Fibroblast of the conjunctiva (primary cell): Measurements from ENCODE around the gene KRTAP5-2.
A peak's percentile ranks its signal among the peaks of the same experiment; 100 is the strongest.
"Not testable (repeated sequence)": the region's sequence is repeated elsewhere in the genome, so short reads cannot be mapped to it uniquely, and the experiment has no call there.

Experiments used
- DNase-seq: peaks from one replicate; pipeline ENCODE4 v3.0.0-alpha.2; 2010; ENCODE audit warnings: low read depth

Gene KRTAP5-2

GRCh38 chr11:1589996-1590395 lies 8.1 kb downstream of the KRTAP5-2 start:
- DNase-seq, result no peak

DNA sequence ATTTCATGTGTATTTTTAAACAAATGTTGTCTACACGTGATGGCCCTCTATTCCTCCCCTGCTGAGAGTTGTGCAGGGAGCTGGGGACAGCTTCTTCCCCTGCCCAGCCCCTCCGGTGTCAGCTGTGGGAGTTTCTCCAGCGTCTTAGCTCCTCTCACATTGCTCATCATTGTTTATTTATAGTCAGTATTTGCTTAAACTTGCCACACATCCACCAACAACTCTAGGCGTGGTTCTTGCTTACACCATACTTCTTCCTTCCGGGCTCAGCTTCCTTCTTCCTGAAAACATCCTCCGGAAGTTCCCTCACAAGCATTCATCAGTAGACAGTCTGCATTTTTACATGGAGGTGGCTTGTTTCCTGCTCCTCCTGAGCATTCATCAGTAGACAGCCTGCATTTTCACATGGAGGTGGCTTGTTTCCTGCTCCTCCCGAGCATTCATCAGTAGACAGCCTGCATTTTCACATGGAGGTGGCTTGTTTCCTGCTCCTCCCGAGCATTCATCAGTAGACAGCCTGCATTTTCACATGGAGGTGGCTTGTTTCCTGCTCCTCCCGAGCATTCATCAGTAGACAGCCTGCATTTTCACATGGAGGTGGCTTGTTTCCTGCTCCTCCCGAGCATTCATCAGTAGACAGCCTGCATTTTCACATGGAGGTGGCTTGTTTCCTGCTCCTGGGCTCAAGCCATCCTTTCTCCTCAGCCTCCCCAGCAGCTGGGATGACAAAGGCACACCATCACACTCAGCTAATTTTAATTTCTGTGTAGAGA lies 8.7 kb downstream of the KRTAP5-2 start:
- not testable (repeated sequence) for DNase-seq

DNA sequence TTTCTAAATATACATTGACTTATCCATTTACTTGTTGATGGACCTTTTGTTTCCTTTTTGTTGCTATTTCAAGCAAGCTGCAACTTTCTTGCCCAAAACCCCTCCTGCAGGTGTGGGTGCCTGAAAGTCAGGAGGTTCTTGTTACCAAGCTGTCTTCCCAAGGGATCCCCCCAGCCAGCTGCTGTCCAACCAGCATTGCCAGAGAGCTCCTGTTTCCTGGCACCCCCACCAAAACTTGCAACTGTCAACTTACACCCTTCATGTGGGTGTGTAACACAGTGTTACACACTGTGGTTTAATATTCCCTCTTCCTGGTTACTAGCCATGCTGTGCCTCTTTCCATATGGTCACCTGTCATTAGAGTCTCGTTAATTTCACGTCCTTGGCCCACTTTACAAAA lies 11.4 kb downstream of the KRTAP5-2 start:
- no peak for DNase-seq

GRCh38 chr11:1584661-1585370 lies 13.3 kb downstream of the KRTAP5-2 start, which contains the start of gene KRTAP5-1:
Gene KRTAP5-1 (minus strand): TSS chr11:1585283. CDS start chr11:1585249, 34 bp downstream.
- not testable (repeated sequence) for DNase-seq

DNA sequence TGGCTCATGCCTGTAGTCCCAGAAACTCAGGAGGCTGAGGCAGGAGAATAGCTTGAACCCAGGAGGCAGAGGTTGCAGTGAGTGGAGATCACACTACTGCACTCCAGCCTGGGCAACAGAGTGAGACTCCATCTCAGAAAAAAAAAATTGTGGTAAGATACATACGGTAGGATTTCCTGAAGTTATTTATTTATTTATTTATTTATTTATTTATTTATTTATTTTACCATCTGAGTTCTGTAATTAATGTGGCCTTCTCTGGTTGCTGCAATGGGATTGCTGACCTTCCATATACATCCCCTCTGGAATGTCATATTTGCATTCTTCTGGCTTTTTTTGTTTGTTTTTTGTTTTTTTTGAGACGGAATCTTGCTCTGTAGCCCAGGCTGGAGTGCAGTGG lies 15.2 kb downstream of the KRTAP5-2 start:
- DNase-seq, result not testable (repeated sequence)

DNA sequence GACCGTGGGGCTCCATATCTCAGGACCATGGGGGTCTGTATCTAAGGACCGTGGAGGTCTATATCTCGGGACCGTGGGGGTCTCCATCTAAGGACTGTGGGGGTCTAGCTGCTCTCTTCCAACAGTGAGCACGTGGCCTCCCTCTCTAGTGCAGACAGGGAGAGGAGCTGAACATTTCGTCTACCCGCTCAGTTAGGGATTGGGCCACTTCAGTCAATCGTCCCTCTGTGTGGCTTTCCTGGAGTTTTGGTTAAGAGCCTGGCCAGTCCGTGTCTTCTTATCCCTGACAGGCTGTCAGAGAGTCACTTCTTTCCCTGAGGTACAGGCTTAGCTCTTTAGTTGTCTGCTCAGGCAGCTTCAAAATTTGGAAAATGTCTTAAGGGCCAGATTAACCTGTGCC lies 16.1 kb downstream of the KRTAP5-2 start:
- no peak for DNase-seq

- no peak for DNase-seq
Observed at GRCh38 chr11:1576825-1577224, 21.3 kb downstream of the KRTAP5-2 start.

DNA sequence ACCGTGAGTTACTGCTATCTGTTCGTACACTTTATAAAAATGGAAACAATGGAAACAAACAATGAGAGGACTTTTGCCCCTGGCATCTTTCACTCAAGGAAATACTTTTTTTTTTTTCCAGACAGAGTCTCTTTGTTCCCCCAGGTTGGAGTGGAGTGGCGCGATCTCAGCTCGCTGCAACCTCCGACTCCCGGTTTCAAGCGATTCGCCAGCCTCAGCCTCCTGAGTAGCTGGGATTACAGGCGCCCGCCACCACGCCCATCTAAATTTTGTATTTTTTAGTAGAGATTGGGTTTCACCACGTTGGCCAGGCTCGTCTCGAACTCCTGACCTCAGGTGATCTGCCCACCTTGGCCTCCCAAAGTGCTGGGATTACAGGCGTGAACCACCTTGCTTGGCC lies 22.3 kb downstream of the KRTAP5-2 start:
- DNase-seq, result not testable (repeated sequence)

- no peak for DNase-seq
Observed at GRCh38 chr11:1574933-1575242, 23.2 kb downstream of the KRTAP5-2 start.

DNA sequence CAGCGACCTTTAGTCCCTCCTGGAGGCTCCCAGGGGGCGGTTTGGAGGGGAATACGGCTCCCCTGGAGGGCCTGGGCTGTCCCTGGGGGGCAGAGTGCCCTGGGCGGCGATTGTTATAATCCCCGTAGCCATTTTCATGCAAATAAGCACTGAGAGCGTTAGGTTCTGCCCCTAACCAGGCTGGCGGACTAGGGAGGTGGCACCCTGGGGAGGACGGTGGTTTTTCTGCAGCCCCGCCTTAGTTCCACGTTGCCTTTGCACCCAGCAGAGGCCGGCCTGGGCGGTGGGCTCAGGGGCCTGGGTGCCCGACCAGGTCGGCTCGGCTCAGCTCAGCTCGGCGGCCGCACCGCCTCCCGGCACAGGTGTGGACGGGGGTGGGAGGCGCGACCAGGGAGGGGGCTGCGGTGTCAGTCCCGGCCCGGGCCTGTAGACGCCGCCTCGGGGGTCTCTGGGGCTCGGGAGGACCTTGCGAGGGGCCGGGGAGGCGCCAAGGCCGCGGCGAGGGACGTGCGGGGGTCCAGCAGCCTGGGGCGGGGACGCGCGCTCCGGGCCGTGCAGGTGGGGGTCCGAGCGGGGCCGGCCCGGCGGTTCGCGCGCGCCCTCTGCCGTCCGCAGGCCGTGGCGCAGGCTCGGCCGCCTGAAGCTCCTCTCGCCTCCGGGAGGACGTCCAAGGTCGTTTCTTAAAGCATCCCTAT lies 23.7 kb downstream of the KRTAP5-2 start:
- DNase-seq, result no peak

DNA sequence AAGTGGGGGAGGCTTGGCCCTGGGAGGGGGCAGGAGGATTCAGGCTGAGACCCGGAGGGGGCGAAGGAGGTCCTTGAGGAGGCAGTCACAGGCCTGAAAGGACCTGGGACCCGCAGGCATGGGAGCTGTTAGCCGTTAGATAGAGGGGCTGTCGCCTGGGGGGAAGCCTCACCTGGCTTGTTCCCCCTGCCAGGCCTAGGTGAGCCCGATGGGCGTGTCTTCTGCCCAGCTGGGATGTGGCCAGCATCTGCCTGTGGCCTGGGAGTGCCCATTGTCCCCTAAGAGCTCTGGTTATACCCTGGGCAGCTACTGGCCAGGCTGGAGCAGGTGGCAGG lies 24.2 kb downstream of the KRTAP5-2 start:
- DNase-seq, result no peak

DNA sequence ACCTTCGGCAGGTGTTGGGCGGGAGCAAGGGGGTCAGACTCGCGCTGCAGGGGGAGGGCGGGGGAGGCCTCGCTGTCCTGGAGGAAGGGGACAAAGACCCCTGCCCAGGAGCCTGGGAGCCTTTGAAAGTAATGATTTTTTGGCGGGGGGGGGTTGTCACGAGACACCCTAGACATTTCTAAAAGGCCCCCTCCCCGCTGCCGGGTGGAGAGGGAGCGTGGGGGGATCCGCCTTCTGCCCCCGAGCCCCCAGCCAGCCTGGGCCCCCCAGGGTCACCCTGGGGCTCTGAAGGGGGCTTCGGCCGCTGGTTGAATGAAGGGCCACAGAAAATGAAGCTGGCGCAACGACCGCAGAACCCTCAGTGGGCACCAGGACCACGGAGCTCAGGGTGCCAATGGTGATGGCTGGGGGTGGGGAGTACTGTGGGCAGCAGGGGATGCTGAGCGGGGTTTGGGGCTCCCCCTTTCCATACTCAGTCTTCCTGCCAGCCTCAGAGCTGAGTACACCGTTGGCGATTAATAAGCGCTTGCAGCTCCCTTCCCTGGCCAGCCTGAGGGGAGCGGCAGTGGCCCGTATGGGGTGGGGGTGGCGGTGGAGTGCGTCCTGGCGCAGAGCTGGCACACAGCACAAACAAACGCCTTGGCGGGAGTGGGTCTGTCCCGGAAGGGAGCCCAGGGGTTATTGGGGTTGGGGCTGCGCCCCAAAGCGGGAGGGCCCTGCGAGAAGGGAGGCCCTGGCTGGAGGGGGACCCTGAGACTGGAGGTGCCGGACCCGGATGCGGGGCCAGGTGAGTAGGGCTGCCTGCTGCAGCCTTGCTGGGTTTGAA lies 24.8 kb downstream of the KRTAP5-2 start:
- DNase-seq, result no peak

- DNase-seq, result peak; percentile 40
Observed at GRCh38 chr11:1572197-1573076, 25.7 kb downstream of the KRTAP5-2 start, which contains the start of gene DUSP8. Gene DUSP8 (minus strand): TSS chr11:1572271. CDS start chr11:1565826, 6,445 bp downstream.

DNA sequence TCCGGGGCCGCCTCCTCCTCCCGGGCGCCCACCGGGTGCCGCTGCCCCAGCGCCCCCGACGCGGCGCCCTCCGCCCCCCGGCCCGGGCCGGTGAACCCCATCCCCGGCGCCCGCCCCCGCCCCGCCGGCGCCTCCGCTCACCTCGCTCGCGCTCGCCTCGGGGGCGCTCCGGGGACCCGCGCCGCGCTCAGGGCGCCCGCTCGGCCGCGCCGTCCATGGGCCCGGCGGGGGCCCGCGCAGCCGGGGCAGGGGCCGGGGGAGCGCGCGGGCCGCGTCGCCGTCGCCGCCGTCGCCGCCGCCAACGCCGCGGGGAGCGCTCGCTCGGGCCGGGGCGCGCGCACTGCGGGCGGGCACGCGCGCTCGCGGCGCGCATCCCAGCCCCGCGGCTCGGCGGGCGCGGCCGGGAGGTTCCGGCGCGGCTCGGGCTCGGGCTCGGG lies 26.3 kb downstream of the KRTAP5-2 start:
- no peak for DNase-seq

DNA sequence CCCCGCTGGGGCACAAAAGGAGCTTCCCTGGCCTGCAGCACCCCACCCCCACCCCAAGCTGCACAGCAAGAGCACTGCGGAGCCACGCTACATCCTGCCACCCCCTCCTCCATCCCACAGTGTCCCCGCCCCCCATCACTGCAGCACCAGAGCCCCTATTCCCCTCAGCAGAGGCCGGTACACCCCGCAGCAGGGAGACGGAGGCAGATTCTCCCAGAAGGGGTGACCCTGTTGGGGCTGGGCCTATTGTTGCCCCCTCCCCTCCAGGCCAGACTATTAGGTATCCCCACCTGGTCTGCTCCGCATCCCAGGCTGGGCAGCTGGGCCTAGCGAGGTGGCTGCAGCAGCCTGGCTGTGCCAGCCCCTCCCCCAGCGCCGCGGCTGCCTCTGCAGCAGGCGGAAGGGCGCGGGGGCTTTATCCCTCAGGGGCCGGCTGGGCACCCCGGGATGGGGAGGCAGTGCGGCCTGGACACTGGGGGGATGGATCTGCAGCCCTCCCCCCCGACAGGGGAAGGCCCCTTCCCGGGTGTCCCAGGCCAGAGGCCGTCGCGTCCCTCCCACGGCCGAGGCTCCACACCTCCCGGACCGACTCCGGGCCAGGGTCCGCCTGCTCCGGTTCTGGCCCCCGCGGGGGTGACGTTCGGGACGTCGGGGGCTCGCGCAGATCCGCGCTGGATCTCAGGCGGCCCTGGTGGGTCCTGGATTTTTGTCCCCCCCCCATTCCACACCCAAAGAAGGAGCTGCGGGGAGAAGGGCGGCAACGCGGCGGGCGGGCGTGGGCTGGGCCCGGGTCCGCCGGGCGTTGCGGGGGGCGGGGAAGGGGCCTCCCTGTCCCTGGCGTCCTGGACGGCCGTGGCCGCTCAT lies 27.0 kb downstream of the KRTAP5-2 start:
- DNase-seq, result no peak

DNA sequence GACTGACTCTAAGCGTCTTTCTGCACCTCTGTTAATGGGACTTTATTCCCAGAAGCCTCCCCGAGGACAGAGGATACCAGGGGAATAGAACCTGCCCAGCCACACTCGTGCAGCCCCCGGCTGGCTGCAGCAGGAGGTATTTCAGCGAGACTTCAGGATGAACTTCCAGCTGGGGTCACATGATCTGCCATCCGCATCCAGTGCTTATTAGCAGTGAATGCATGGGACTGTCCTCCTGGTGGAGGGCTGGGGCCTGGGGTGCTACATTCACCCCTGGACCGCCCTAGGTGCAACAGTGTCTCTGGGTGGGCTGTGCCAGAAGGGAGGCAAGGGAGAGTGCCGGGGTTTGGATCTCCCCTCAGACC lies 27.6 kb downstream of the KRTAP5-2 start:
- no peak for DNase-seq

- no peak for DNase-seq
Observed at GRCh38 chr11:1570001-1570453, 28.1 kb downstream of the KRTAP5-2 start.

DNA sequence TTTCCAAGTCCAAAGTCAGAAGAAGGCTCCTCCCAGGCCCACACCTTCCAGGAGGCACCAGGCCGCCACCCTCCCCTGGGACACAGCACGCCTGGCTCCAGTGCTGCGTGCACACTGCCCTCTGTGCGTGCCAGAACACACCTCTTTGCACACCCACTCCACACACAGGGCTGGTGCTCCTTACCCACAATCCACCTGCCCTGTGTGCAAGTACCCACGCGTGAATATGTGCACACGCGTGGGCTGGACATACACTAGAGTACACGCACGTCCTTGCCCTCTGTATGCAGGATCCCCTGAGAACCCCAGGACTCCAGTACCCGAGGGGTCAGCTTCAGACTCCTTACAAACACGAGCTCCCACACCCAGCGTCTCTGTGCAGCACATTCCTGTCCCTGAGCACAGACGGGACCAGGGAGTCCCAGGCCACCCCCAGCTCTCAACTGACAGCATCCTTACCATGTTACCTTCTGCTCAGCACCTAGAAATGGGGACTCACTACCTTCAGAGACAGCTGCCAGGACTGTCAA lies 28.8 kb downstream of the KRTAP5-2 start:
- no peak for DNase-seq

DNA sequence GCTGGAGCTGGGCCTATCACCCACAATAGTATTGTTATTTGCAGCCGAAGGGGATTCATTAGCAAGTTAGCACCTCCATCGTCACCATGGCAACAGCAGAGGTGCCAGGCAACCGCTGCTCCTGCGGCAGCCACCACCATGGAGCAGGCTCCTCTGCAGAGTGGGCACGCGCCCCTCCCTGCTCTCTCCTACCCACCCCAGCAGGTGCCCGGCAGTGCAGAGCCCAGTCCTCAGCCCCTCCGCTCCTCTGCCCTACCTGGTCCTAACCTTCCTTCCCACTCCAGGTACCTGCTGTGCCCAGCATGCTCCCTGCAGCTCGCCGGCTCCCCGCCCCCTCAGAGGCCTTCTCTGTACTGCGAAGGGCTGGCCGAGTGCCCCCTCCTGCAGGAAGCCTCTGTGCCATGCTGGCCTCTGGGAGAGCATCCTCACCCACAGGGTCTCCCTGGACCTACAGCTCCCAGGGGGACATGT lies 29.6 kb downstream of the KRTAP5-2 start:
- DNase-seq, result no peak

GRCh38 chr11:1567721-1568100 lies 30.4 kb downstream of the KRTAP5-2 start:
- DNase-seq, result no peak
